ENCODE measurements around the gene KRTAP4-12.

The KRTAP4-12 gene

GRCh38 chr17:41073676-41074075, 50.3 kb downstream of the KRTAP4-12 start:
- H3K4me3 ChIP-seq (ENCODE audit: control insufficient read depth, low read depth, low read length): no peak overlapping the region
- no peak for DNase-seq (ENCODE audit: low read depth)
- TF ChIP-seq CTCF (conservative IDR thresholded peaks at IDR 0.05; ENCODE audit: control insufficient read depth, insufficient read depth, low read depth, low read length): no peak
